ENCODE measurements around the gene DNAH9. TPM values are rescaled to one million over a fixed set of nuclear protein-coding genes. Genes with fewer than 3 reads are reported as not detected.
"Not testable (repeated sequence)": the region's sequence is repeated elsewhere in the genome, so short reads cannot be mapped to it uniquely, and the experiment has no call there.

Gene DNAH9
- total RNA-seq, 1 donor from 2014 or later, result 0.96 TPM

DNA sequence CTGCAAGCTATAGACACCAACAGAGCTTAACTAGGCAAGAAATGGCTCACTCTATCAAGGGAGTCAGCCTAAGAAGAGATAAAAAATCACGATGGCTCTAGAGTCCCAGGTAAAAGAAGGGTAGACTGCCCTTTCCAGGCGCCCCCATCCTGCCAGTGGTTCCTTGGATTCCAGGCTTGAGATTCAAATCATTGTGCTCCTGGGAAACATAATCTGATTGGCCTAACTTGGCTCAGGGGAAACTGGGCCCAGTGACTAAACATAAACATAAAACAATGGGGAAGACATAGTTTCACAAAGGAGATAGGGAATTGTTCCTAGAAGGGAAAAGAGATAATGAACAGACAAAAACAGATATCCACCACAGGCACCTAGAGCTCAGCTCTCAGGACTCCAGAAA is 342.6 kb downstream of the DNAH9 start:
- Mint-ChIP-seq H3K27ac (no peak overlapping the region), H3K4me1 (peaks cover 7% of the 10 kb centered on the region), H3K36me3 (no peaks in the 10 kb centered on the region)

DNA sequence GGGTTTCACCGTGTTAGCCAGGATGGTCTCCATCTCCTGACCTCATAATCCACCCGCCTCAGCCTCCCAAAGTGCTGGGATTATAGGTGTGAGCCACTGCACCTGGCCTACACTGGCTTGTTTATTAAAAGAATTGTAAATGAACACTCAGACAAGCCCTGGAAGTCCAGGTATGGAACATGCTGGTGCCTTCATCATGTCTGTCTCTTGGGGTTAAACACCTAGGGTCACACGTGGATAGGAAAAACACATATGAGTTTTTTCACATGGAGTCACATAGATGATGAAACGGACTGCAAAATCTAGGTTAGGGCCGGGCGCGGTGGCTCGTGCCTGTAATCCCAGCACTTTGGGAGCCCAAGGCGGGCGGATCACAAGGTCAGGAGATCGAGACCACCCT is 344.8 kb downstream of the DNAH9 start:
- H3K27me3 Mint-ChIP-seq (ENCODE audit: low read depth); DNase-seq (ENCODE audit: low spot score in 2 of 2, unreplicated experiment in 2 of 2); H3K4me1 Mint-ChIP-seq: not testable (repeated sequence)

More for the DNA sequence above, 342.6 kb downstream of the DNAH9 start:
- TF ChIP-seq, protein P1, sequence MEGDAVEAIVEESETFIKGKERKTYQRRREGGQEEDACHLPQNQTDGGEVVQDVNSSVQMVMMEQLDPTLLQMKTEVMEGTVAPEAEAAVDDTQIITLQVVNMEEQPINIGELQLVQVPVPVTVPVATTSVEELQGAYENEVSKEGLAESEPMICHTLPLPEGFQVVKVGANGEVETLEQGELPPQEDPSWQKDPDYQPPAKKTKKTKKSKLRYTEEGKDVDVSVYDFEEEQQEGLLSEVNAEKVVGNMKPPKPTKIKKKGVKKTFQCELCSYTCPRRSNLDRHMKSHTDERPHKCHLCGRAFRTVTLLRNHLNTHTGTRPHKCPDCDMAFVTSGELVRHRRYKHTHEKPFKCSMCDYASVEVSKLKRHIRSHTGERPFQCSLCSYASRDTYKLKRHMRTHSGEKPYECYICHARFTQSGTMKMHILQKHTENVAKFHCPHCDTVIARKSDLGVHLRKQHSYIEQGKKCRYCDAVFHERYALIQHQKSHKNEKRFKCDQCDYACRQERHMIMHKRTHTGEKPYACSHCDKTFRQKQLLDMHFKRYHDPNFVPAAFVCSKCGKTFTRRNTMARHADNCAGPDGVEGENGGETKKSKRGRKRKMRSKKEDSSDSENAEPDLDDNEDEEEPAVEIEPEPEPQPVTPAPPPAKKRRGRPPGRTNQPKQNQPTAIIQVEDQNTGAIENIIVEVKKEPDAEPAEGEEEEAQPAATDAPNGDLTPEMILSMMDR (IDR thresholded peaks at IDR 0.05; ENCODE audit: unreplicated experiment), result no peak
- H3K4me3 Mint-ChIP-seq, result no peak overlapping the region
- peaks cover 24% of the 10 kb centered on the region for H3K27me3 Mint-ChIP-seq (ENCODE audit: low read depth)
- no peak for DNase-seq (ENCODE audit: low spot score in 2 of 2, unreplicated experiment in 2 of 2)
- no peaks in the 10 kb centered on the region for H3K9me3 Mint-ChIP-seq

DNA sequence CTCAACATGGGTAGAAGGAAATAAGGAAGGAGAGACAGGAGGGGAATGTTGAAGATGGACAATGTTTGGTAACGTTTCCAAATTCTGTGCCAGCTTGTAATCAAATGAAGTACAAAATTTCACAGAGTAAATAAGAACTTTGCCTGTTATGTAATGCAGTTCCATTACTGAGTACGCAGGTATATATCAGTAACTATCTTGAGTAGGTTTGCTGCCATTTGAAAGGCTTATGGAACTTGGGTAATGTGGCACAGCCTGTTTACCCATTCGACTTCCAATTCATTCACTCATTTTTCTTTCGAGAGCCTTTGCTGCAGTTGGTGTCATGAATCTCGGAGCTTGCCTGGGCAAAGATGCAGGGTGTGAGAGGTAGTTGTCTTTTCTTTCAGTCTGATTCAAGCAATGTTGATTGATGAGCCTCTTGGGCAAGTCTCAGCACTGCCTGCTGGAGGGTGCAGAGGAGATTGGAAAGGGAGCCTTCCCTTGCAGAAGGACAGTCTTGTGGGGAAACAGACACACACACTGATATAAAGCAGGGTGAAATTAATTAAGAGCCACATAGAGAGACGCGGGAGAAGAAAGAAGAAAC is 345.6 kb downstream of the DNAH9 start:
- Mint-ChIP-seq H3K36me3 (no peaks in the 10 kb centered on the region), H3K27ac (no peak overlapping the region), H3K9me3 (no peaks in the 10 kb centered on the region), H3K27me3 (ENCODE audit: low read depth) (peaks cover 6% of the 10 kb centered on the region), H3K4me1 (peaks cover 7% of the 10 kb centered on the region), H3K4me3 (no peak overlapping the region)
- no peak for DNase-seq (ENCODE audit: low spot score in 2 of 2, unreplicated experiment in 2 of 2)
- TF ChIP-seq, protein P1 (IDR thresholded peaks at IDR 0.05; ENCODE audit: unreplicated experiment), result no peak

More for the DNA sequence above, 344.8 kb downstream of the DNAH9 start:
- H3K9me3 Mint-ChIP-seq, H3K36me3 Mint-ChIP-seq, H3K27ac Mint-ChIP-seq, H3K4me3 Mint-ChIP-seq: not testable (repeated sequence)

DNA sequence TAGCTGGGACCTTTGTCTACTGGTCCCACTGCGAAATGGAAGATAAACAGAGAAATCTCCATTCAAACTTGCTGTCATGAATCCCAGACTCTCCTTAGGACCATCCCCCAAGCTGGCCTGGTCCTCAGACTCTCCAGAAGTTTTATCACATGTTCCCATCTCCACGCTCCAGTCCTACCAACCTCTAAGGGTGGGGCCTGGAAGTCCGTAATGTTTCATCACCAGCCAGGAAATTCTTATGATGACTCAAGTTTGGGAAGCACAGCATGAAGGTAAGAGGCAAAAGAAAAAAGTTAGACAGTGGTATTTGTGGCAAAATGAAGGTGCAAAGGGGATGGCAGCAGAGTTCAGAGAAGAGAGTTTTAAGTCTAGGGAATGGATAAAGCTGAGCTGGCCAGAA is 346.3 kb downstream of the DNAH9 start:
- Mint-ChIP-seq H3K27me3 (ENCODE audit: low read depth) (peaks cover 3% of the 10 kb centered on the region), H3K27ac (no peak overlapping the region), H3K9me3 (no peaks in the 10 kb centered on the region), H3K4me3 (no peak overlapping the region), H3K36me3 (no peaks in the 10 kb centered on the region), H3K4me1 (peaks cover 7% of the 10 kb centered on the region)
- TF ChIP-seq, protein P1 (IDR thresholded peaks at IDR 0.05; ENCODE audit: unreplicated experiment), result no peak
- no peak for DNase-seq (ENCODE audit: low spot score in 2 of 2, unreplicated experiment in 2 of 2)

DNA sequence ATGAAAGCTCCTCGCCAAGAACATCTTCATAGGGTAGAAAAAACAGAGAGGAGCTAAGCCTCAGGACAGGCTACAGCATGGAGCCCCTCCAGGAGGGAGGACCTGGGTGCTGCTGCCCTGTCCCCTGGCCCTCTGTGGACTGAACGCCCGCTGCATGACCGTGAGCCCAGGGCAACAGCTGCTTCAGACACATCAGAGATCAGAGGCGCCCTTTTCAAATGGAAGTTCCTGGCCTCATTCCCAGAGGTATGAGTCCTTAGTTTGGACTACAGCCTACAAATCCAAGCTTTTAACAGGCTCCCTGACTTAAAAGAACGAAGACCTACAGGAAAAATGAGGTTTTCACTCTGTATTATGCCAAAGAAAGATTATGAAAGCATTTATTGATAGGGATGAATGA is 350.5 kb downstream of the DNAH9 start:
- TF ChIP-seq, protein P1 (IDR thresholded peaks at IDR 0.05; ENCODE audit: unreplicated experiment), result no peak
- Mint-ChIP-seq H3K27me3 (ENCODE audit: low read depth) (no peaks in the 10 kb centered on the region), H3K4me3 (no peak overlapping the region), H3K36me3 (peaks cover 3% of the 10 kb centered on the region), H3K9me3 (peaks cover 6% of the 10 kb centered on the region), H3K4me1 (peaks cover 6% of the 10 kb centered on the region), H3K27ac (peak overlapping the region; percentile 30)
- no peak for DNase-seq (ENCODE audit: low spot score in 2 of 2, unreplicated experiment in 2 of 2)

DNA sequence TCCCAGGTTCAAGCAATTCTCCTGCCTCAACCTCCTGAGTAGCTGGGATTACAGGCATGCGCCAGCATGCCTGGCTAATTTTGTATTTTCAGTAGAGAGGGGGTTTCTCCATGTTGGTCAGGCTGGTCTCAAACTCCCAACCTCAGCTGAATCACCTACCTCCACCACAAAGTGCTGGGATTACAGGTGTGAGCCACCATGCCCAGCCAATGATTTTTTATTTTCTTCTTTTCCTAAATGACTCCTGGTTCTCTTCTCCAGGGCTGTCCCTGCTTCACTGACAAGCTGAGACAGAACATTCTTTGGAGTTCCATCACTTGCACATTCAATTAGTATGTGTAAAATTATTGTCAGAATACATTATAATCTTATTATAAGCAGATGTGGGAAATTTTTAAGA is 351.3 kb downstream of the DNAH9 start:
- H3K9me3 Mint-ChIP-seq, result peaks cover 12% of the 10 kb centered on the region
- not testable (repeated sequence) for H3K27ac Mint-ChIP-seq; DNase-seq (ENCODE audit: low spot score in 2 of 2, unreplicated experiment in 2 of 2); H3K4me1 Mint-ChIP-seq; H3K36me3 Mint-ChIP-seq; H3K27me3 Mint-ChIP-seq (ENCODE audit: low read depth); H3K4me3 Mint-ChIP-seq
